H9 (cell line): Measurements from ENCODE around the gene MUSTN1. TPM values are rescaled to one million over a fixed set of nuclear protein-coding genes. Genes with fewer than 3 reads are reported as not detected.

ENCODE experiments used
- DNase-seq: peaks from one replicate; pipeline ENCODE4 v3.0.0-alpha.2; 2017
- H2AFZ ChIP-seq: one replicate; pipeline ENCODE4 v1.6.1; 2013; ENCODE audit warnings: mild to moderate bottlenecking, low read length, control low read depth, moderate library complexity
- H2AK5ac ChIP-seq: 2 replicates; pipeline ENCODE4 v1.6.1; 2013; ENCODE audit warnings: low read length, control low read depth, mixed read lengths; ENCODE audit not compliant: insufficient read length
- H2BK120ac ChIP-seq: one replicate; pipeline ENCODE4 v1.6.1; 2013; ENCODE audit warnings: low read depth, mild to moderate bottlenecking, low read length, control low read depth, inconsistent platforms; ENCODE audit not compliant: poor library complexity, severe bottlenecking
- H2BK12ac ChIP-seq: 2 replicates; pipeline ENCODE4 v1.6.1; 2013; ENCODE audit warnings: low read length, control low read depth, mixed read lengths, low read depth; ENCODE audit not compliant: insufficient read length
- H2BK15ac ChIP-seq: 2 replicates; pipeline ENCODE4 v1.6.1; 2013; ENCODE audit warnings: low read depth, low read length, control low read depth
- H2BK20ac ChIP-seq: one replicate; pipeline ENCODE4 v1.6.1; 2013; ENCODE audit warnings: low read depth, mild to moderate bottlenecking, low read length, control low read depth, inconsistent platforms; ENCODE audit not compliant: poor library complexity, severe bottlenecking
- H2BK5ac ChIP-seq: 2 replicates; pipeline ENCODE4 v1.6.1; 2013; ENCODE audit warnings: low read length, control low read depth, mixed read lengths; ENCODE audit not compliant: insufficient read length
- H3K14ac ChIP-seq: 2 replicates; pipeline ENCODE4 v1.6.1; 2013; ENCODE audit warnings: low read length, control low read depth; ENCODE audit not compliant: insufficient read depth
- H3K18ac ChIP-seq: 2 replicates; pipeline ENCODE4 v1.6.1; 2013; ENCODE audit warnings: low read depth, mild to moderate bottlenecking, mixed read lengths, low read length, control low read depth; ENCODE audit not compliant: insufficient read length
- H3K23ac ChIP-seq: 2 replicates; pipeline ENCODE4 v1.6.1; 2013; ENCODE audit warnings: low read length, control low read depth, mixed read lengths, low read depth; ENCODE audit not compliant: insufficient read length
- H3K23me2 ChIP-seq: 2 replicates; pipeline ENCODE4 v1.6.1; 2013; ENCODE audit warnings: low read depth, mild to moderate bottlenecking, mixed read lengths, low read length, control low read depth; ENCODE audit not compliant: insufficient read length, poor library complexity, severe bottlenecking
- H3K27ac ChIP-seq: 2 replicates; pipeline ENCODE4 v1.5.1; 2013; ENCODE audit warnings: low read length, control low read depth, mixed read lengths, low read depth; ENCODE audit not compliant: insufficient read length
- H3K27me3 ChIP-seq: 2 replicates; pipeline ENCODE4 v1.6.1; 2013; ENCODE audit warnings: low read length, control low read depth, inconsistent platforms; ENCODE audit not compliant: insufficient read depth
- H3K4ac ChIP-seq: 2 replicates; pipeline ENCODE4 v1.6.1; 2013; ENCODE audit warnings: low read depth, mild to moderate bottlenecking, control low read depth, inconsistent platforms, low read length, moderate library complexity
- H3K4me1 ChIP-seq: 2 replicates; pipeline ENCODE4 v1.6.1; 2013; ENCODE audit warnings: low read length, control low read depth, inconsistent platforms; ENCODE audit not compliant: insufficient read depth
- H3K4me2 ChIP-seq: 2 replicates; pipeline ENCODE4 v1.6.1; 2013; ENCODE audit warnings: low read length, control low read depth, mixed read lengths; ENCODE audit not compliant: insufficient read length, insufficient read depth
- H3K56ac ChIP-seq: 2 replicates; pipeline ENCODE4 v1.6.1; 2013; ENCODE audit warnings: low read depth, mild to moderate bottlenecking, mixed read lengths, low read length, control low read depth; ENCODE audit not compliant: insufficient read length
- H3K79me1 ChIP-seq: 2 replicates; pipeline ENCODE4 v1.6.1; 2013; ENCODE audit warnings: low read depth, mild to moderate bottlenecking, moderate library complexity, low read length, control low read depth, inconsistent platforms; ENCODE audit not compliant: insufficient read depth, poor library complexity, severe bottlenecking
- H3K79me2 ChIP-seq: 2 replicates; pipeline ENCODE4 v1.6.1; 2013; ENCODE audit warnings: low read length, control low read depth, inconsistent platforms; ENCODE audit not compliant: insufficient read depth
- H3K9ac ChIP-seq: 2 replicates; pipeline ENCODE4 v1.6.1; 2013; ENCODE audit warnings: low read length, control low read depth, mixed read lengths; ENCODE audit not compliant: insufficient read length; ENCODE audit errors: extremely low read depth
- H3K9me3 ChIP-seq: one replicate; pipeline ENCODE4 v1.6.1; 2013; ENCODE audit warnings: low read depth, low read length, inconsistent platforms; ENCODE audit not compliant: control insufficient read depth
- H3T11ph ChIP-seq: one replicate; pipeline ENCODE4 v1.6.1; 2013; ENCODE audit warnings: mild to moderate bottlenecking, low read length, control low read depth, inconsistent platforms
- H4K20me1 ChIP-seq: one replicate; pipeline ENCODE4 v1.6.1; 2013; ENCODE audit not compliant: control insufficient read depth, insufficient read length, insufficient read depth
- H4K5ac ChIP-seq: 2 replicates; pipeline ENCODE4 v1.6.1; 2013; ENCODE audit warnings: low read depth, mild to moderate bottlenecking, mixed read lengths, low read length, control low read depth; ENCODE audit not compliant: insufficient read length
- H4K8ac ChIP-seq: replicated peaks from 2 replicates; pipeline ENCODE4 v1.6.1; 2013; ENCODE audit warnings: low read length, control low read depth, mixed read lengths, low read depth; ENCODE audit not compliant: insufficient read length
- H4K91ac ChIP-seq: 2 replicates; pipeline ENCODE4 v1.6.1; 2013; ENCODE audit warnings: low read depth, mild to moderate bottlenecking, moderate library complexity, mixed read lengths, low read length, control low read depth; ENCODE audit not compliant: insufficient read length
- H3K27ac Mint-ChIP-seq, 3 experiments: 2 replicates in 2 of 3; 3 replicates in 1 of 3; pipeline ENCODE4 v1.8.0; 2020 to 2021; ENCODE audit warnings: mixed read lengths in 3 of 3, mild to moderate bottlenecking in 1 of 3, moderate library complexity in 1 of 3
- H3K27me3 Mint-ChIP-seq: 2 replicates; pipeline ENCODE4 v1.8.0; 2021; ENCODE audit warnings: low read depth, mild to moderate bottlenecking, moderate library complexity, mixed read lengths
- H3K36me3 Mint-ChIP-seq, 3 experiments: 2 replicates in 2 of 3; 3 replicates in 1 of 3; pipeline ENCODE4 v1.8.0; 2020 to 2021; ENCODE audit warnings: low read depth in 3 of 3, mixed read lengths in 3 of 3; ENCODE audit not compliant: insufficient read depth in 1 of 3
- H3K4me1 Mint-ChIP-seq, 2 experiments: 2 replicates each; pipeline ENCODE4 v1.8.0; 2020; ENCODE audit warnings: mixed read lengths in 2 of 2
- H3K4me3 Mint-ChIP-seq, 2 experiments: 2 replicates in 1 of 2; 3 replicates in 1 of 2; pipeline ENCODE4 v1.8.0; 2020 to 2021; ENCODE audit warnings: mild to moderate bottlenecking in 2 of 2, mixed read lengths in 2 of 2, moderate library complexity in 1 of 2
- H3K9me3 Mint-ChIP-seq, 2 experiments: 2 replicates in 1 of 2; 3 replicates in 1 of 2; pipeline ENCODE4 v1.8.0; 2020; ENCODE audit warnings: mild to moderate bottlenecking in 2 of 2, mixed read lengths in 2 of 2, moderate library complexity in 1 of 2
- WGBS: extraction: QIAGEN DNeasy Blood & Tissue Kit; methylation state at CpG from one replicate; pipeline ENCODE4 v1.1.7; 2013; ENCODE audit warnings: missing lambda C conversion rate, low lambda C conversion rate, mixed read lengths; ENCODE audit not compliant: insufficient read length; ENCODE audit errors: extremely low coverage; 5-methylcytosine and 5-hydroxymethylcytosine counted together
- total RNA-seq: library from RNA; stranded (reverse); gene quantifications from 2 replicates; pipeline ENCODE4 v1.2.1, GENCODE V29; 2021
- TF ChIP-seq, protein P1 (sequence below): fragments of 200-600 bp; sonication (generic); conservative IDR thresholded peaks from 3 replicates; pipeline ENCODE4 v1.8.0; 2021; ENCODE audit warnings: antibody characterized with exemption, mild to moderate bottlenecking

The MUSTN1 gene
- total RNA-seq, 1 experiment from 2014 or later: 0.72 TPM

DNA sequence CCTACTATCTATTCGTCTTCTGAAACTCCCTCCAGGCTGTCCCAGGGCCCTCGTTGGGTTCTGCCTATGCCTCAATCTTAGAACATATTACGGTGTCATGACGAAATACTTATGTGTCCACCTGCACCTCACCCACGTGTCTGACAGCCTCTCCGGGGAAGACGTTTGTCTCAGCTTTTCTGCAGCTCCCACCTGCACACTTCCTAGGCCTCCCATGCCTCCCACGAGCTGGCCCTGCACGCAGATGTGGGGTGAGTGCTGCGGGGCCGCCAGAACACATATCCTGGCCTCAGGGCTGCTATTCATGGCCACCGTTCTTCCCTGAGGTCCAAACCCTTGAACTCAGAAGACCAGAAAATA lies 7.1 kb upstream of the MUSTN1 start:
- Histone ChIP-seq H3K79me1 (no peaks in the 10 kb centered on the region), H4K91ac (no peak overlapping the region), H3K23me2 (no peaks in the 10 kb centered on the region), H2BK20ac (no peak overlapping the region), H2AFZ (no peak overlapping the region), H4K8ac (no peak overlapping the region), H3T11ph (no peak overlapping the region), H3K9me3 (no peaks in the 10 kb centered on the region), H3K79me2 (no peaks in the 10 kb centered on the region), H3K56ac (no peak overlapping the region), H3K4me2 (no peak overlapping the region), H2BK12ac (no peak overlapping the region), H2BK15ac (no peak overlapping the region), H3K4me1 (no peaks in the 10 kb centered on the region), H3K9ac (no peak overlapping the region), H2AK5ac (no peak overlapping the region), H3K27ac (no peak overlapping the region), H4K5ac (no peak overlapping the region), H3K27me3 (no peaks in the 10 kb centered on the region), H3K14ac (no peak overlapping the region), H4K20me1 (no peaks in the 10 kb centered on the region), H2BK120ac (no peak overlapping the region), H2BK5ac (no peak overlapping the region), H3K23ac (no peak overlapping the region), H3K4ac (no peak overlapping the region), H3K18ac (no peak overlapping the region)
- no peaks in the 10 kb centered on the region for H3K27me3 Mint-ChIP-seq
- no peak for DNase-seq
- TF ChIP-seq, protein P1, sequence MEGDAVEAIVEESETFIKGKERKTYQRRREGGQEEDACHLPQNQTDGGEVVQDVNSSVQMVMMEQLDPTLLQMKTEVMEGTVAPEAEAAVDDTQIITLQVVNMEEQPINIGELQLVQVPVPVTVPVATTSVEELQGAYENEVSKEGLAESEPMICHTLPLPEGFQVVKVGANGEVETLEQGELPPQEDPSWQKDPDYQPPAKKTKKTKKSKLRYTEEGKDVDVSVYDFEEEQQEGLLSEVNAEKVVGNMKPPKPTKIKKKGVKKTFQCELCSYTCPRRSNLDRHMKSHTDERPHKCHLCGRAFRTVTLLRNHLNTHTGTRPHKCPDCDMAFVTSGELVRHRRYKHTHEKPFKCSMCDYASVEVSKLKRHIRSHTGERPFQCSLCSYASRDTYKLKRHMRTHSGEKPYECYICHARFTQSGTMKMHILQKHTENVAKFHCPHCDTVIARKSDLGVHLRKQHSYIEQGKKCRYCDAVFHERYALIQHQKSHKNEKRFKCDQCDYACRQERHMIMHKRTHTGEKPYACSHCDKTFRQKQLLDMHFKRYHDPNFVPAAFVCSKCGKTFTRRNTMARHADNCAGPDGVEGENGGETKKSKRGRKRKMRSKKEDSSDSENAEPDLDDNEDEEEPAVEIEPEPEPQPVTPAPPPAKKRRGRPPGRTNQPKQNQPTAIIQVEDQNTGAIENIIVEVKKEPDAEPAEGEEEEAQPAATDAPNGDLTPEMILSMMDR: no peak
- peaks cover 0 to 11% of the 10 kb centered on the region in 2 experiments for H3K4me1 Mint-ChIP-seq
- H3K36me3 Mint-ChIP-seq: peaks cover 0 to 10% (median 3%) of the 10 kb centered on the region in 3 experiments; a peak in 5 of 7 replicates
- no peaks in the 10 kb centered on the region for H3K9me3 Mint-ChIP-seq
- WGBS: no CpG with 5 or more reads among the region's 12 CpGs
- H3K4me3 Mint-ChIP-seq: no peak overlapping the region
- no peak overlapping the region; a peak in 1 of 7 replicates for H3K27ac Mint-ChIP-seq
